Activated CD4-positive, alpha-beta memory T cell treated with anti-CD3 and anti-CD28 coated beads for 36 hours (primary cell): Measurements from ENCODE around the gene BCOR. TPM values are rescaled to one million over a fixed set of nuclear protein-coding genes. Genes with fewer than 3 reads are reported as not detected.
A peak's percentile ranks its signal among the peaks of the same experiment; 100 is the strongest.

Source experiments
- CTCF ChIA-PET: fragments of 350-600 bp; sonication (Branson Sonifier 250); formaldehyde crosslinking; loops from one replicate; lab custom pipeline; 2021; ENCODE audit warnings: antibody characterized with exemption, inconsistent platforms; lab: Charles Lee
- POLR2A ChIA-PET: fragments of 350-600 bp; sonication (Branson Sonifier 250); formaldehyde crosslinking; loops from one replicate; lab custom pipeline; 2021; ENCODE audit warnings: antibody characterized with exemption; lab: Charles Lee
- DNase-seq: peaks from one replicate; pipeline ENCODE4 v3.0.0-alpha.2; 2020
- H3K27ac Mint-ChIP-seq: one replicate; pipeline ENCODE4 v1.8.0; 2021; ENCODE audit warnings: mixed read lengths
- H3K27me3 Mint-ChIP-seq: one replicate; pipeline ENCODE4 v1.8.0; 2021; ENCODE audit warnings: mixed read lengths
- H3K36me3 Mint-ChIP-seq: one replicate; pipeline ENCODE4 v1.8.0; 2021; ENCODE audit warnings: mixed read lengths
- H3K4me1 Mint-ChIP-seq: one replicate; pipeline ENCODE4 v1.8.0; 2021; ENCODE audit warnings: low read depth, mixed read lengths
- H3K4me3 Mint-ChIP-seq: one replicate; pipeline ENCODE4 v1.8.0; 2021; ENCODE audit warnings: mild to moderate bottlenecking, mixed read lengths
- H3K9me3 Mint-ChIP-seq: one replicate; pipeline ENCODE4 v1.8.0; 2021; ENCODE audit warnings: mixed read lengths
- intact Hi-C: fragments of 100-400 bp; cut with micrococcal nuclease; formaldehyde crosslinking; loops from one replicate; pipeline ENCODE4 v1.15.1; 2023
- total RNA-seq, 2 experiments: library from RNA; stranded (reverse); gene quantifications; one replicate each; pipeline ENCODE4 v1.2.3, GENCODE V29; 2021

Gene BCOR
- total RNA-seq, 2 experiments from 2014 or later = 33.7 to 35.0 TPM

GRCh38 chrX:40063555-40063954 lies 34.2 kb downstream of the BCOR start:
- POLR2A ChIA-PET = interaction anchor here (0.7 kb wide), 1 partner anchor 338 kb away, joined by 3 read pairs; no protein-coding TSS in a partner anchor
- CTCF ChIA-PET = no interaction called here
- no peak overlapping the region for H3K27ac Mint-ChIP-seq
- no peaks in the 10 kb centered on the region for H3K27me3 Mint-ChIP-seq
- no peak overlapping the region for H3K4me3 Mint-ChIP-seq
- peaks cover 43% of the 10 kb centered on the region for H3K4me1 Mint-ChIP-seq
- H3K36me3 Mint-ChIP-seq = peaks cover 41% of the 10 kb centered on the region
- intact Hi-C loops = no loop called here
- no peaks in the 10 kb centered on the region for H3K9me3 Mint-ChIP-seq
- no peak for DNase-seq

DNA sequence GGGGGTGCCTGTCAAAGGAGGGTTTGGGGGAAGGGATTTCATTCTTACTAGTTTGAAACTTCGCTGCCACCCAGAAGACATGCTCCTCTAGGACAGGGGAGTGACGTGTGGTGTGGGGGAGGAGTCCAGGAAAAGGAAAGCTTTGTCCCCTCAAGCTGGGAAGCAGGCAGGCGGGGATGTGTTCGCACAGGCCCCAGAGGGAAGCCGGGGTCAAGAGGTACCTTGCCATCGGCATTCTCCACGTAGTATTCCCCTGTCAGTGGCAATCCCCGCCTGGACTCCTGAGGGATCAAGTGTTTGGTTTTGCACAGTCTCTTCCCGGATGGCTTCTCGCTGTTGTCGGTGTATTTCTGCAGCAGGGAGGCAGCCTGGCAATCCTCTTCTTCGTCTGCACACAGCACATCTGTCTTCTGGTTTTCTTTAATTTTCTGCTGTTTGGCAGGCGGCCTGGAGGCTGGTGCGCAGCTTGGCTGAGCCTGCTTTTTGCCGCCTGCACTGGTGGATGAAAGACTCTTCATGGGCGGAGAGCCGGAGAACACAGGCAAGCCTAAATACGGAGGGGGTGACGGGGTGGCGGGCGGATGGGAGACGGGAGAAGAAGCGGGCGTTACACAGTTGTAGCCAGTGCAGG lies 35.1 kb downstream of the BCOR start:
- POLR2A ChIA-PET = no interaction called here
- H3K4me1 Mint-ChIP-seq = peaks cover 35% of the 10 kb centered on the region
- no peak for DNase-seq
- no peaks in the 10 kb centered on the region for H3K9me3 Mint-ChIP-seq
- H3K27me3 Mint-ChIP-seq = no peaks in the 10 kb centered on the region
- no peak overlapping the region for H3K27ac Mint-ChIP-seq
- CTCF ChIA-PET = no interaction called here
- no peak overlapping the region for H3K4me3 Mint-ChIP-seq
- H3K36me3 Mint-ChIP-seq = peaks cover 33% of the 10 kb centered on the region
- intact Hi-C loops = no loop called here

DNA sequence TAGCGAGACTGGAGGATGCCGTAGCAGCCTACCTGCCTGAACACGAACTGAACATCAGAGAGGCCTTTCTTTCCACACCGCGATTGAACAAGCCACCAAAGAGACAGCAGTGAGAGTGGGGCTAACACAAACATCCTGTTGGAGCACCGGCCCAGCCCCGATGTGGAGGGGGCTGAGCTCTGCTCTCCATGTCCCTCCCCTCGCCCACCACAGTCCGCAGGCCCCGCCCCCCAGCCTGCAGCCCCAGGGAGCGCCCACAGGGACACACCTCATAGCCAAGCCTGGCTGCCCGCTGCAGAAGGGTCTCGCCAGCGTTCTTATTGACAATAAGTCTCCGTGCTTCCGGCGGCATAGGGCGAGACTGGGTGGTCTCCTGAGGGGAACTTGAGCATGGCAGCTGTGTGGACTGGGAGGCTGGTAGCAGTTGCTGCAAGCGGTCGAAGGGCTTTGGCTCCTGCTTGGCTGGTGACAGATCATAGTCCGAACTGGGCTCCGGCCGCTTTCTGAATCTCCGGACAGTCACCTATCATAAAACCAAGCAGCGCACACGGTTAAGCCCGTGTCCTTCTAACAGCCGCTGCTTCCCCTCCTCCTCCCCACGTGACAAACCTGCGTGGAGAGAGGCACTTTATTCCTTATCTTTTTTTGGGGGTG lies 35.8 kb downstream of the BCOR start:
- H3K36me3 Mint-ChIP-seq = peaks cover 33% of the 10 kb centered on the region
- no peaks in the 10 kb centered on the region for H3K27me3 Mint-ChIP-seq
- H3K9me3 Mint-ChIP-seq = no peaks in the 10 kb centered on the region
- ChIA-PET CTCF (no interaction called here), POLR2A (no interaction called here)
- H3K27ac Mint-ChIP-seq = peak overlapping the region; percentile 51
- no peak overlapping the region for H3K4me3 Mint-ChIP-seq
- peaks cover 30% of the 10 kb centered on the region for H3K4me1 Mint-ChIP-seq
- DNase-seq = no peak
- intact Hi-C loops = no loop called here

DNA sequence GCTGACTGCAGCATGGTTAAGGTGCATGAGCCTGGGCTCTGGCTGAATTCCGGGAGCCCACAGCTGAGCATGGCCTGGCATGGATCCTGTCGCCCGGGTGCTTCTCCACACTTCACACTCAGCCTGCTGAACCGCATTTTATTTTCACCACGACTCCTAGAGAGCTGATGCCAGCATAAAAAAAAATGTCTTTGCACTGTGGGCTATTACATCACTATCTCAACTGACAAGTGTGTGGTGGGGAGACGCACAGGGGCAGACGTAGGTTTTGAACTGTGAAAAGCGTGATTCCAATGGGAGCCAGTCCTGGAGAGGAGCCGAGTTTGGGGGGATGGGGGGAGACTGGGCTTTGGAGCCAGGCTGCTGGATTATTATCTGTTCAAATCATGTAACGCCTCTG lies 36.8 kb downstream of the BCOR start:
- Mint-ChIP-seq H3K27me3 (no peaks in the 10 kb centered on the region), H3K4me1 (peaks cover 20% of the 10 kb centered on the region), H3K9me3 (no peaks in the 10 kb centered on the region), H3K36me3 (peaks cover 37% of the 10 kb centered on the region), H3K27ac (no peak overlapping the region), H3K4me3 (no peak overlapping the region)
- ChIA-PET CTCF (no interaction called here), POLR2A (no interaction called here)
- DNase-seq = no peak
- intact Hi-C loops = no loop called here

DNA sequence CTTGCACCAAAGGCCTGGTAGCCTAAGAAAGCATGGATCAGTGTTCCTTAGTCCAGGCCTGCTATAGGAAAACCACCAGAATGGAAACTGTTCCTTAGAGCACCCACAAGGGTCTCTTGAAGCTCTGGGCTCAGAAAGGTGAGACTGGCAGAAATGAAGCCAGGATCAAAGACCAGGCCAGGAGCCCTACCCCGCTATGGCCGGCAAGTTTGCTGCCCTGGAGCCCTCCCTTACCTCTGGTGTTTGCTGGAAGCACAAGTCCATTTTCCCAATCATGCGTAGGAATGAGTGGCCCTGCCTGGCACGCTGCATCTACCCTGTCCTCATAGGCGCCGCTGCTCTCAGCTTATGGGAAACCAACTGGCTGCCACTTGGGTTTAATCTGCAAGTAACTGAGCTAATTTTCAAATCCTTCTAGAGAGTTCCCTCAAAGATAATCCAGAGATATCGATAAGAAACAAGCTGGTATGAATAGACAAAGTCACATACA lies 37.4 kb downstream of the BCOR start:
- H3K36me3 Mint-ChIP-seq = peaks cover 37% of the 10 kb centered on the region

GRCh38 chrX:40058719-40059118 lies 39.0 kb downstream of the BCOR start:
- Mint-ChIP-seq H3K4me3 (no peak overlapping the region), H3K27ac (peak overlapping the region; percentile 28), H3K36me3 (peaks cover 47% of the 10 kb centered on the region), H3K9me3 (no peaks in the 10 kb centered on the region), H3K27me3 (no peaks in the 10 kb centered on the region), H3K4me1 (peaks cover 9% of the 10 kb centered on the region)
- POLR2A ChIA-PET = no interaction called here
- CTCF ChIA-PET = no interaction called here
- no peak for DNase-seq
- intact Hi-C loops = no loop called here

More for the DNA sequence above, 37.4 kb downstream of the BCOR start:
- intact Hi-C loops = no loop called here
- DNase-seq = no peak
- H3K4me1 Mint-ChIP-seq = peaks cover 16% of the 10 kb centered on the region
- no peaks in the 10 kb centered on the region for H3K27me3 Mint-ChIP-seq
- H3K27ac Mint-ChIP-seq = no peak overlapping the region
- no peak overlapping the region for H3K4me3 Mint-ChIP-seq
- H3K9me3 Mint-ChIP-seq = no peaks in the 10 kb centered on the region
- ChIA-PET CTCF (no interaction called here), POLR2A (no interaction called here)

- intact Hi-C loops = no loop called here
- Mint-ChIP-seq H3K4me1 (peaks cover 7% of the 10 kb centered on the region), H3K36me3 (peaks cover 52% of the 10 kb centered on the region), H3K9me3 (peaks cover 6% of the 10 kb centered on the region), H3K27ac (no peak overlapping the region), H3K27me3 (no peaks in the 10 kb centered on the region), H3K4me3 (no peak overlapping the region)
- no peak for DNase-seq
- ChIA-PET POLR2A (no interaction called here), CTCF (interaction anchor here (0.9 kb wide), 1 partner anchor 327 kb away, joined by 4 read pairs; no protein-coding TSS in a partner anchor)
Measured at GRCh38 chrX:40057405-40057804, 40.4 kb downstream of the BCOR start.

DNA sequence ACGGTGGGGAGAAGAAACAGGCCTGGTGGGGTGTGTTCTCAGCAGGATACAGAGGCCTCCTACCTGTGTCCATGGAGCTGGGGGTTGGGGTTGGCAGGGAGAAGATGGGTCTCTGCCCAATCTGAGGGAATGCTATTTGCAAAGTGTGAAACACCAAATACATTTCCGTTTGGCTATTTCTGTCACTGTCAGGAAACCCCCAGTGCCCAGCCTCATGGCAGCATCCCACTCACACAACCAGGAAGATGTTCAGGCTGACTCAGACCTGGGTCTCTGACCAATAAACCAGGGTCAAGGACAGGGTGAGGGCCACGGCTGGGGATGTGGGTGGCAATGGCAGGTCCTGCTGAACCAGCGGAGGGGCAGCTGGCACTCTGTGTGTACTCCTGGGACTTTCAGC lies 41.3 kb downstream of the BCOR start:
- Mint-ChIP-seq H3K4me3 (no peak overlapping the region), H3K9me3 (peaks cover 11% of the 10 kb centered on the region), H3K27me3 (no peaks in the 10 kb centered on the region), H3K4me1 (peaks cover 5% of the 10 kb centered on the region), H3K27ac (no peak overlapping the region), H3K36me3 (peaks cover 58% of the 10 kb centered on the region)
- no peak for DNase-seq
- intact Hi-C loops = no loop called here
- POLR2A ChIA-PET = no interaction called here
- CTCF ChIA-PET = interaction anchor here (0.9 kb wide), 1 partner anchor 326 kb away, joined by 4 read pairs; no protein-coding TSS in a partner anchor

- Mint-ChIP-seq H3K9me3 (peaks cover 17% of the 10 kb centered on the region), H3K4me3 (no peak overlapping the region), H3K4me1 (peaks cover 5% of the 10 kb centered on the region), H3K27me3 (no peaks in the 10 kb centered on the region), H3K36me3 (peaks cover 64% of the 10 kb centered on the region), H3K27ac (no peak overlapping the region)
- ChIA-PET CTCF (no interaction called here), POLR2A (no interaction called here)
- no peak for DNase-seq
- intact Hi-C loops = no loop called here
Measured at GRCh38 chrX:40055495-40055894, 42.3 kb downstream of the BCOR start.

- Mint-ChIP-seq H3K9me3 (peaks cover 21% of the 10 kb centered on the region), H3K27ac (no peak overlapping the region), H3K4me1 (peaks cover 5% of the 10 kb centered on the region), H3K27me3 (no peaks in the 10 kb centered on the region), H3K36me3 (peaks cover 71% of the 10 kb centered on the region), H3K4me3 (no peak overlapping the region)
- CTCF ChIA-PET = no interaction called here
- intact Hi-C loops = no loop called here
- DNase-seq = no peak
- POLR2A ChIA-PET = no interaction called here
Measured at GRCh38 chrX:40054793-40055192, 43.0 kb downstream of the BCOR start.

- POLR2A ChIA-PET = no interaction called here
- DNase-seq = no peak
- intact Hi-C loops = no loop called here
- peaks cover 34% of the 10 kb centered on the region for H3K9me3 Mint-ChIP-seq
- CTCF ChIA-PET = no interaction called here
- H3K27ac Mint-ChIP-seq = no peak overlapping the region
- peaks cover 4% of the 10 kb centered on the region for H3K4me1 Mint-ChIP-seq
- H3K36me3 Mint-ChIP-seq = peaks cover 74% of the 10 kb centered on the region
- H3K27me3 Mint-ChIP-seq = no peaks in the 10 kb centered on the region
- H3K4me3 Mint-ChIP-seq = no peak overlapping the region
Measured at GRCh38 chrX:40050532-40050931, 47.2 kb downstream of the BCOR start.

- H3K27ac Mint-ChIP-seq = no peak overlapping the region
- no peak for DNase-seq
- no peak overlapping the region for H3K4me3 Mint-ChIP-seq
- peaks cover 61% of the 10 kb centered on the region for H3K36me3 Mint-ChIP-seq
- H3K4me1 Mint-ChIP-seq = no peaks in the 10 kb centered on the region
- ChIA-PET CTCF (no interaction called here), POLR2A (no interaction called here)
- H3K9me3 Mint-ChIP-seq = peaks cover 34% of the 10 kb centered on the region
- intact Hi-C loops = no loop called here
- H3K27me3 Mint-ChIP-seq = no peaks in the 10 kb centered on the region
Measured at GRCh38 chrX:40049084-40049641, 48.6 kb downstream of the BCOR start.
